Liver (tissue), 9 donors: ENCODE measurements around the gene PTPA. TPM values are rescaled to one million over a fixed set of nuclear protein-coding genes. Genes with fewer than 3 reads are reported as not detected.

ENCODE experiments used
- DNase-seq: peaks from one replicate; pipeline ENCODE4 v3.0.0-alpha.2; 2017; ENCODE audit warnings: low spot score
- H3K27ac ChIP-seq, 2 donors: one replicate each; pipeline ENCODE4 v1.7.0; 2013; ENCODE audit warnings: inconsistent platforms in 2 of 2, low read length in 2 of 2, control low read depth in 1 of 2, low read depth in 1 of 2, mild to moderate bottlenecking in 1 of 2
- H3K27me3 ChIP-seq, 4 donors: one replicate each; pipeline versions ENCODE4 v1.6.1 to v1.7.0; 2013; ENCODE audit warnings: low read length in 3 of 4, inconsistent platforms in 1 of 4, mild to moderate bottlenecking in 1 of 4, moderate library complexity in 1 of 4; ENCODE audit not compliant: control insufficient read depth in 4 of 4, insufficient read depth in 4 of 4
- H3K36me3 ChIP-seq, 4 donors: one replicate each; pipeline versions ENCODE4 v1.6.1 to v1.7.0; 2013; ENCODE audit warnings: low read length in 3 of 4, mild to moderate bottlenecking in 3 of 4, low read depth in 1 of 4, moderate library complexity in 1 of 4; ENCODE audit not compliant: control insufficient read depth in 4 of 4, insufficient read depth in 3 of 4
- H3K4me1 ChIP-seq, 4 donors: one replicate each; pipeline versions ENCODE4 v1.6.1 to v1.7.0; 2013; ENCODE audit warnings: low read length in 3 of 4, mild to moderate bottlenecking in 3 of 4, moderate library complexity in 1 of 4; ENCODE audit not compliant: control insufficient read depth in 4 of 4, insufficient read depth in 4 of 4
- H3K4me3 ChIP-seq, 3 donors: one replicate each; pipeline versions ENCODE4 v1.6.1 to v1.7.0; 2013; ENCODE audit warnings: low read length in 3 of 3, control low read depth in 1 of 3, low read depth in 1 of 3, mild to moderate bottlenecking in 1 of 3
- H3K9ac ChIP-seq, 2 donors: one replicate each; pipeline ENCODE4 v1.7.0; 2013; ENCODE audit warnings: low read length in 2 of 2, mild to moderate bottlenecking in 2 of 2, moderate library complexity in 2 of 2, control low read depth in 1 of 2, low read depth in 1 of 2
- H3K9me3 ChIP-seq, 4 donors: one replicate each; pipeline versions ENCODE4 v1.6.1 to v1.7.0; 2013; ENCODE audit warnings: low read length in 3 of 4; ENCODE audit not compliant: control insufficient read depth in 4 of 4
- ATF3 ChIP-seq: IDR thresholded peaks from 2 replicates; pipeline ENCODE4 v1.6.1; 2016; ENCODE audit warnings: antibody characterized with exemption
- CTCF ChIP-seq: fragments of 150-350 bp; IDR thresholded peaks from 2 replicates; pipeline ENCODE4 v1.5.1; 2017; ENCODE audit warnings: improper control_type of control experiment, low read depth, low read length; ENCODE audit not compliant: missing input control
- EGR1 ChIP-seq, 2 donors: IDR thresholded peaks; 2 replicates each; pipeline ENCODE4 v1.6.1; 2016 to 2018; ENCODE audit warnings: antibody characterized with exemption in 2 of 2, low read depth in 2 of 2
- FOXA1 ChIP-seq: IDR thresholded peaks from 2 replicates; pipeline ENCODE4 v1.6.1; 2016; ENCODE audit warnings: antibody characterized with exemption
- FOXA2 ChIP-seq: IDR thresholded peaks from 2 replicates; pipeline ENCODE4 v1.6.1; 2016; ENCODE audit warnings: antibody characterized with exemption
- GABPA ChIP-seq, 2 donors: IDR thresholded peaks in 1 of 2; conservative IDR thresholded peaks in 1 of 2; 2 replicates each; pipeline ENCODE4 v1.6.1; 2016; ENCODE audit warnings: antibody characterized with exemption in 2 of 2, mild to moderate bottlenecking in 1 of 2, moderate library complexity in 1 of 2
- HNF4A ChIP-seq, 2 donors: conservative IDR thresholded peaks; 2 replicates each; pipeline ENCODE4 v1.6.1; 2016; ENCODE audit warnings: antibody characterized with exemption in 2 of 2, mild to moderate bottlenecking in 2 of 2
- HNF4G ChIP-seq: IDR thresholded peaks from 2 replicates; pipeline ENCODE4 v1.6.1; 2016; ENCODE audit warnings: antibody characterized with exemption
- JUND ChIP-seq, 2 donors: IDR thresholded peaks; 2 replicates each; pipeline ENCODE4 v1.6.1; 2016; ENCODE audit warnings: antibody characterized with exemption in 2 of 2
- MAX ChIP-seq: IDR thresholded peaks from 2 replicates; pipeline ENCODE4 v1.6.1; 2016; ENCODE audit warnings: antibody characterized with exemption
- NR2F2 ChIP-seq: IDR thresholded peaks from 2 replicates; pipeline ENCODE4 v1.6.1; 2016; ENCODE audit warnings: antibody characterized with exemption
- RAD21 ChIP-seq, 2 donors: IDR thresholded peaks; 2 replicates each; pipeline ENCODE4 v1.6.1; 2016; ENCODE audit warnings: antibody characterized with exemption in 2 of 2, mild to moderate bottlenecking in 2 of 2
- REST ChIP-seq: IDR thresholded peaks from 2 replicates; pipeline ENCODE4 v1.6.1; 2016; ENCODE audit warnings: antibody characterized with exemption, mild to moderate bottlenecking
- RXRA ChIP-seq, 2 donors: IDR thresholded peaks; 2 replicates each; pipeline ENCODE4 v1.6.1; 2017 to 2018; ENCODE audit warnings: antibody characterized with exemption in 2 of 2, mild to moderate bottlenecking in 1 of 2
- SP1 ChIP-seq: IDR thresholded peaks from 2 replicates; pipeline ENCODE4 v1.6.1; 2018; ENCODE audit warnings: antibody characterized with exemption, mild to moderate bottlenecking
- TAF1 ChIP-seq: conservative IDR thresholded peaks from 2 replicates; pipeline ENCODE4 v1.6.1; 2016; ENCODE audit warnings: antibody characterized with exemption, mild to moderate bottlenecking
- YY1 ChIP-seq: IDR thresholded peaks from 2 replicates; pipeline ENCODE4 v1.6.1; 2016; ENCODE audit warnings: antibody characterized with exemption, mild to moderate bottlenecking
- ZBTB33 ChIP-seq: IDR thresholded peaks from 2 replicates; pipeline ENCODE4 v1.6.1; 2016; ENCODE audit warnings: antibody characterized with exemption
- WGBS: extraction: QIAGEN DNeasy Blood & Tissue Kit; methylation state at CpG from one replicate; pipeline ENCODE4 v1.1.7; 2013; 5-methylcytosine and 5-hydroxymethylcytosine counted together
- polyA plus RNA-seq, 2 donors: library from polyadenylated mRNA; stranded (reverse) in 1 of 2; unstranded in 1 of 2; fragments of 200-250 nt in 1 of 2; fragments of >200 nt in 1 of 2; fragmentation: Nextera tagmentation in 1 of 2; extraction: Ambion mirVana in 1 of 2; gene quantifications; one replicate each; pipeline versions ENCODE4 v1.2.1 to v1.2.3, GENCODE V29; 2013 to 2015
- total RNA-seq, 2 donors: library from RNA; depleted of rRNA; stranded (reverse); fragments of >200 nt; gene quantifications; one replicate each; pipeline ENCODE4 v1.2.3, GENCODE V29; 2014
- donor health status: healthy.
- donor health status: healthy.
- donor health status: healthy.
- donor health status: healthy.
- donor health status: healthy.

Gene PTPA
- total and polyA plus RNA-seq, 4 donors, result 27.6 to 66.0 (median 38.4) TPM

- H3K27ac ChIP-seq, result peak overlapping the region in 1 of 2 donors; percentile 40
- no peaks in the 10 kb centered on the region for H3K36me3 ChIP-seq
- TF ChIP-seq ATF3, result no peak
- no peak for TF ChIP-seq RXRA (IDR thresholded peaks at IDR 0.05)
- TF ChIP-seq HNF4A (conservative IDR thresholded peaks at IDR 0.05), result peak; percentile 75 to 81
- TF ChIP-seq SP1, result peak; percentile 65
- TF ChIP-seq HNF4G, result peak; percentile 52
- no peak for TF ChIP-seq TAF1
- TF ChIP-seq EGR1 (IDR thresholded peaks at IDR 0.05; ENCODE audit: low read depth in 2 of 2), result no peak
- no peak for TF ChIP-seq ZBTB33
- H3K4me3 ChIP-seq, result peak overlapping the region in 1 of 3 donors; percentile 11
- 76% methylated on average over 18 of the region's 18 CpGs for WGBS
- no peaks in the 10 kb centered on the region for H3K27me3 ChIP-seq
- no peak overlapping the region for H3K9ac ChIP-seq
- no peaks in the 10 kb centered on the region for H3K9me3 ChIP-seq
- no peak for DNase-seq
- peaks cover 20 to 71% (median 65%) of the 10 kb centered on the region in 4 donors for H3K4me1 ChIP-seq
Measured at GRCh38 chr9:129078691-129079503, 32.3 kb upstream of the PTPA start.

- 88% methylated on average over 13 of the region's 13 CpGs for WGBS
- Histone ChIP-seq H3K27ac (no peak overlapping the region), H3K27me3 (no peaks in the 10 kb centered on the region), H3K36me3 (peaks cover 0 to 1% (median 0%) of the 10 kb centered on the region in 4 donors), H3K9ac (no peak overlapping the region), H3K4me3 (no peak overlapping the region), H3K4me1 (peaks cover 20 to 76% (median 68%) of the 10 kb centered on the region in 4 donors), H3K9me3 (no peaks in the 10 kb centered on the region)
- TF ChIP-seq ZBTB33 (no peak), EGR1 (IDR thresholded peaks at IDR 0.05; ENCODE audit: low read depth in 2 of 2) (no peak), HNF4A (conservative IDR thresholded peaks at IDR 0.05) (no peak), RAD21 (IDR thresholded peaks at IDR 0.05) (no peak), JUND (IDR thresholded peaks at IDR 0.05) (no peak), RXRA (IDR thresholded peaks at IDR 0.05) (no peak), REST (no peak), MAX (no peak), SP1 (no peak), YY1 (no peak), NR2F2 (no peak), GABPA (IDR thresholded peaks at IDR 0.05 in 1 of 2, conservative IDR thresholded peaks at IDR 0.05 in 1 of 2) (no peak), FOXA1 (no peak), TAF1 (no peak), ATF3 (no peak), CTCF (no peak), FOXA2 (no peak), HNF4G (no peak)
- DNase-seq, result no peak
Measured at GRCh38 chr9:129079829-129080228, 31.4 kb upstream of the PTPA start.
